GM19193 (cell line): ENCODE data around the gene GFRA3.

Experiments used
- POLR2A ChIP-seq: IDR thresholded peaks from 4 replicates; pipeline ENCODE4 v1.6.1; 2011; ENCODE audit not compliant: insufficient read depth, insufficient read length; ENCODE audit errors: extremely low read depth

GFRA3 gene

DNA sequence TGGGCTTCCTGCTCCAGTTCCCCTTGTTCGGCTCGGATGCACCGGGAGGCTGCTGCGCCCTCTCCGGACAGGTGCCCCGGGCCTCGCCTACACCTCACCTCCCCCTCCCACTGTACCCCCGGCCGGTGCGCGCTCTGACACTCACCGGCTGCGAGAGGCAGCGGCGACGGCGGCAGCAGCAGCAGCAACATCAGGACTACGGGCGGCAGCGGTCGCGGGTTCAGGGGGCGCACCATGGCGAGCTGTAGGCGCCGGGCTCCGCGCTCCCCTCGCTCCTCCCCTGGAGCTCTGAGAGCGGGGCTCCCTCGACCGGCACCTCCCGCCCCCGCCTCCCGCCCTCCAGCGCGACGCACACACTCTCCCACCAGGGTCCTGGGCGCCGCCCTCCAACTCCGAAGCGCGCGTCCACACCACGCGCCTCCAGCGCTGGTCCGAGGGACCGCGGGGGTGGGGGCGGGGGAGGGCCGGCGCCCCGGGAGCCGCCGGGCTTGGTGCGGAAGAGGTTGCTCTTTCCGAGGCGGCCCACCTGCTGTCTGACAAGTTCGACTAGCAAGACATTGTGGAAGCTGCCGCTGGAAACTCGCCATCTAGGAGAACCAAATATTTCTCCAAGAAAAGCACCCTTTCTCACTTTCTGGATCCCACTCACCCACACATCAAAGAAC lies at the start of gene GFRA3:
GFRA3 (minus strand) TSS at position 433 of the 665 bp plus-strand sequence; CDS start at position 236, 197 bp downstream.
- TF ChIP-seq POLR2A: no peak

GRCh38 chr5:138316355-138316754 lies 41.9 kb upstream of the GFRA3 start:
- no peak for TF ChIP-seq POLR2A

DNA sequence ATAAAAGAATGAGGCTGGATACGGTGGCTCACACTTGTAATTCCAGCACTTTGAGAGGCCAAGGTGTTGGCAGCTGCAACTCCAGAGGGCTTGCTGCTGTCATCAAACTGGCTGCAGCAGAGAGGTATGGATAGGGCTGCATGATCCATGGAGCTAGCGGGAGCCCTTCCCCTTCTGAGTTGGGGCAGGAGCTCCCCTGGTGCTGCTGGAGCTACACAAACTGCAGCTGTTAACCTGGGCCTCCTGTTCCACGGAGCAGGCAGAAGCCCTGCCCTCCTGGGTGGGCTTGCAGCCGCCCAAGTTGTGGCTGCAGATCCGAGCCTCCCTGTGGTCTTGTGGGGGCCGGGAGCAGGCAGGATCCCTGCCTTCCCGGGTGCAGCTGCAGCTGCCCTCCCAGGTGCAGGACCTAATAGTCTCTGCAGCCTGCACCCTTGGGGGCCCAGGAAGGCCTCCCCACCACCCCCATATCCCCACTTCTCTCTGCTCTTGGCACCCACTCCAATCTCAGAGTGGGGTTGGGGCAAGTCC lies 41.4 kb upstream of the GFRA3 start:
- no peak for TF ChIP-seq POLR2A

- TF ChIP-seq POLR2A: no peak
Measured at GRCh38 chr5:138305797-138306196, 31.4 kb upstream of the GFRA3 start.

DNA sequence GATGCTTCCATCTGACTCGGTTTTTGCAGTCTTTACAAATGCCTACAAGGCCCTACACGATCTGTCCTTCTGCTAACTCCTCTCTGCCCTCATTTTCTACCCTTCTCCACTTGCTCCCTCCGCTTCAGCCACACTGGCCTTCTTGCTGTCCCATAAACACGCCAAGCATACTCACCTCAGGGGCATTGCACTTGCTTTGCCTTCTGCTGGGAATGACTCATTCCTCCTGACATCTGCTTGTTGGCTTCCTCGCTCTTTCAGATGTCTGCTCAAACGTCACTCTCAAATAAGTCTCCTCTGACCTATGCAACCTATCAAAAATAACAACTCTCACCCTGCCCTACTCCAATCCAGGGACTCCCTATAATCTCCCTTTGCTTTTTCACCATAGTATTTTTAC lies 29.0 kb upstream of the GFRA3 start:
- TF ChIP-seq POLR2A: no peak

DNA sequence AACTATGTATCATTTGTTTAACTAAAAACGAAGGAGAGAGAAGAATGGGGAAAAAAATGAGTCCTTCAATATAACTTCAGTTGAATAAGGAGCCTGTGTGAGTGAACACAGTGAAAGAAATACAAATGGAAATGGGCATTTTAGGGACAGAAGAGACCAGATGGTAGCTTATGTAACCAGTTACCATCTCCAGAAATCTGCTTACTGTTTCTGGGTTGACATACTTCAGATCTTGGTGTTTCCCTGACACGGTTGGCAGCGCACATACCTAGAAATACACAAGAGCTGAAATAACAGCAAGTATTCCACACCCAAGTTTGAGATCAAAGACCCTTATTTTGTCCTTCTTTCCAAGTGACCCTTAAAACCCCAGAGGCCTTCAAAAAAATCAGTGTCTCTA lies 14.9 kb upstream of the GFRA3 start:
- TF ChIP-seq POLR2A: no peak

- no peak for TF ChIP-seq POLR2A
Measured at GRCh38 chr5:138287246-138287645, 12.8 kb upstream of the GFRA3 start.

- no peak for TF ChIP-seq POLR2A
Measured at GRCh38 chr5:138282920-138283742, 8.7 kb upstream of the GFRA3 start.

DNA sequence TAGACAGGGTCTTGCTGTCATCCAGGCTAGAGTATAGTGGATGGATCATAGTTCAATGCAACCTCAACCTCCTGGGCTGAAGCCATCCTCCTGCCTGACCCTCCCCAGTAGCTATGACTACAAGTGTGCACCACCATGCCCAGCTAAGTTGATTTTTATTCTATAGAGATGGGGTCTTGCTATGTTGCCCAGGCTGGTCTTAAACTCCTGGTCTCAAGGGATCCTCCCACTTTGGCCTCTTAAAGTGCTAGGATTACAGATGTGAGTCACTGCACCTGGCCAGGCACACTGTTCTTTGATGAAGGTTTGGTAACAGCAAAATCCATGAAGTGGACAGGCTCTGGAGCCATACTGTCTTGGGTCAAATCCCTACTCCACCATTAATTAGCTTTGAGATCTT lies 6.5 kb upstream of the GFRA3 start:
- no peak for TF ChIP-seq POLR2A

DNA sequence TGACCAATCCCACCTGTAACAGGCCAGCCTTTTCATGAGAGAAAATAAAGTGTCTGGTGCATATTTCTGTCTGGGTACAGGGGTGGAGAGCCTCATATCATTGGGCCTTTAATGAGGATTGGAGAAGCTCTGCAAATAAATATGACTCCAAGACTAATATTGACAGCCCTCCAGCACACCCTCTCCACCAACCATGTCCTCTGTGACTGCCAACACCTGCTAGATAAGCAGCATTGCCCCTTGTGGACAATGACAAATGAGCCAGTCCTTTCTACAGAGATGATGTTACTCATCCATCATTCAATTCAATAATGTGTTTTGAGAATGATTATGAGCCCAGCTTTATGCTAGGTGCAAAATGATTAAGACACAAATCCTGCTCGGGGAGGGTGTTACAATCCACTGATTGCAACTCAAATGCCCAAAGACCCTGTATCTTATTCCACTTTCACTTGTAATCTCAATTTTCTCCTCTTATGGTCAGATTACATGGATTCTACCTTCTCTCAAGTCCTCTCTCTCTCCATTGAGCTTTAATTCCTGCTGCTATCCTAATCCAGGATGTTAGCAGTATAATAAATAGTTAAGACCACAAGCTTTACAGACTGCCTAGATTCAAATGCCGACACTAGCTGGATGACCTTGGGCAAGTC lies 2.1 kb upstream of the GFRA3 start:
- no peak for TF ChIP-seq POLR2A

DNA sequence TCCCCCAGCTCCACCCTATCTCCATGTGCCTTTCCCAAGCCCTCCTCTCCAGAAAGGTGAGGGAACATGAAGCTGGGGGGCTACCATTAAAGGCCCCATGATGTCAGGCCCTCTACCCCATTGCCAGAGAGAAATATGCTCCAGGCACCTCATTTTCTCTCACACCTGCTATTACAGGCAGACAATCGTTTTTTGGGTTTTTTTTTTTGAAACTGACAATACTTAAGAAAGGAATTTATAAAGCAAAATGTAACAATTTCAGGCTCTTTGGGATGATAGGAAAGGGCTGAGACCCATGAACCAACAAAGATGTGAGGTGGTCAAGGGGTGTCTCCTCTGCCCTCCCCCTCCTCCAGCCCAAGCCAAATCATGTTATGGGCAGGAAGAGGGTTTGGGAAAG lies 1.5 kb upstream of the GFRA3 start:
- TF ChIP-seq POLR2A: no peak

DNA sequence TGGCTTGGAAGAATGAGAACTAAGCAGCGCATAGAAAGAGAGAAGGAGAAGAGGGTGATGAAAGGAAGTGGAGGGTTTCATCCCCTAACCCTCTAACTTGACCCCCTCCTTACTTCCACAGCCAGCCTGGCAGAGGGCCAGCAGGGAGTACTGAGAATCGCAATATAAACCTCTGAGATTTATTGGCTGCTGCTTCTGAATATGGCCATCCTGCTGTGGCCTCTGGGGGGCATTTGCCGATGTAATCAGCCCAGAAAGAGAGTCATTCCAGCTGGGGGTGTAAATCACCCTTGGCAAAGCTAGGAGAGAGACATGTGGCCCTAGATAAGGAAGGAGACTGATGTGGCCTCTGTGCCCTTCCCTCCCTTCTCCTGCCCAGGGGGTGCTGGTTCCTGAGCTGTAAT lies 960 bp upstream of the GFRA3 start:
- TF ChIP-seq POLR2A: no peak

- TF ChIP-seq POLR2A: no peak
Measured at GRCh38 chr5:138273834-138274188, 610 bp downstream of the GFRA3 start.

- no peak for TF ChIP-seq POLR2A
Measured at GRCh38 chr5:138272681-138273080, 1.7 kb downstream of the GFRA3 start.

DNA sequence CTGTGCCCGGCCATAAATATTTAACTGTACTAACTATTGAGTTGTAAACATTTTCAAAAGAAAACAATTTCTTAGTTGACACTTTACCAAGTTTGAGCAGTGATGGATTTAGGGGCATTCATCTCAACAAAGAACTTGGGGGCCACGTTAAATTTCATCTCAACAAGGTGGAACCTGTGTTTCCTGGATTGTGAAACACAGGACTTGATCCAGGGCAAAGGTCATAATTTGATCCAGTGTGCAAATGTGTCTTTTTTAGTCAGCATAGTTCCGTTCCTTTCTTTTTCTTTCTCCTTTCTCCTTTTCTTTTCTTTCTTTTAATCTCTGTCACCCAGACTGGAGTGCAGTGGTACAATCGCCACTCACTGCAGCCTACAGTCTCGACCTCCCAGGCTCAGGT lies 3.1 kb downstream of the GFRA3 start:
- TF ChIP-seq POLR2A: no peak
